ENCODE data around the gene OMP.

GRCh38 chr11:77142091-77142975 lies 39.7 kb downstream of the OMP start:
- TF ChIP-seq MXD1 (CRISPR knock-in tag; IDR thresholded peaks at IDR 0.05): no peak
- TF ChIP-seq DNMT1 (CRISPR knock-in tag; IDR thresholded peaks at IDR 0.05): no peak
- TF ChIP-seq, protein P1, sequence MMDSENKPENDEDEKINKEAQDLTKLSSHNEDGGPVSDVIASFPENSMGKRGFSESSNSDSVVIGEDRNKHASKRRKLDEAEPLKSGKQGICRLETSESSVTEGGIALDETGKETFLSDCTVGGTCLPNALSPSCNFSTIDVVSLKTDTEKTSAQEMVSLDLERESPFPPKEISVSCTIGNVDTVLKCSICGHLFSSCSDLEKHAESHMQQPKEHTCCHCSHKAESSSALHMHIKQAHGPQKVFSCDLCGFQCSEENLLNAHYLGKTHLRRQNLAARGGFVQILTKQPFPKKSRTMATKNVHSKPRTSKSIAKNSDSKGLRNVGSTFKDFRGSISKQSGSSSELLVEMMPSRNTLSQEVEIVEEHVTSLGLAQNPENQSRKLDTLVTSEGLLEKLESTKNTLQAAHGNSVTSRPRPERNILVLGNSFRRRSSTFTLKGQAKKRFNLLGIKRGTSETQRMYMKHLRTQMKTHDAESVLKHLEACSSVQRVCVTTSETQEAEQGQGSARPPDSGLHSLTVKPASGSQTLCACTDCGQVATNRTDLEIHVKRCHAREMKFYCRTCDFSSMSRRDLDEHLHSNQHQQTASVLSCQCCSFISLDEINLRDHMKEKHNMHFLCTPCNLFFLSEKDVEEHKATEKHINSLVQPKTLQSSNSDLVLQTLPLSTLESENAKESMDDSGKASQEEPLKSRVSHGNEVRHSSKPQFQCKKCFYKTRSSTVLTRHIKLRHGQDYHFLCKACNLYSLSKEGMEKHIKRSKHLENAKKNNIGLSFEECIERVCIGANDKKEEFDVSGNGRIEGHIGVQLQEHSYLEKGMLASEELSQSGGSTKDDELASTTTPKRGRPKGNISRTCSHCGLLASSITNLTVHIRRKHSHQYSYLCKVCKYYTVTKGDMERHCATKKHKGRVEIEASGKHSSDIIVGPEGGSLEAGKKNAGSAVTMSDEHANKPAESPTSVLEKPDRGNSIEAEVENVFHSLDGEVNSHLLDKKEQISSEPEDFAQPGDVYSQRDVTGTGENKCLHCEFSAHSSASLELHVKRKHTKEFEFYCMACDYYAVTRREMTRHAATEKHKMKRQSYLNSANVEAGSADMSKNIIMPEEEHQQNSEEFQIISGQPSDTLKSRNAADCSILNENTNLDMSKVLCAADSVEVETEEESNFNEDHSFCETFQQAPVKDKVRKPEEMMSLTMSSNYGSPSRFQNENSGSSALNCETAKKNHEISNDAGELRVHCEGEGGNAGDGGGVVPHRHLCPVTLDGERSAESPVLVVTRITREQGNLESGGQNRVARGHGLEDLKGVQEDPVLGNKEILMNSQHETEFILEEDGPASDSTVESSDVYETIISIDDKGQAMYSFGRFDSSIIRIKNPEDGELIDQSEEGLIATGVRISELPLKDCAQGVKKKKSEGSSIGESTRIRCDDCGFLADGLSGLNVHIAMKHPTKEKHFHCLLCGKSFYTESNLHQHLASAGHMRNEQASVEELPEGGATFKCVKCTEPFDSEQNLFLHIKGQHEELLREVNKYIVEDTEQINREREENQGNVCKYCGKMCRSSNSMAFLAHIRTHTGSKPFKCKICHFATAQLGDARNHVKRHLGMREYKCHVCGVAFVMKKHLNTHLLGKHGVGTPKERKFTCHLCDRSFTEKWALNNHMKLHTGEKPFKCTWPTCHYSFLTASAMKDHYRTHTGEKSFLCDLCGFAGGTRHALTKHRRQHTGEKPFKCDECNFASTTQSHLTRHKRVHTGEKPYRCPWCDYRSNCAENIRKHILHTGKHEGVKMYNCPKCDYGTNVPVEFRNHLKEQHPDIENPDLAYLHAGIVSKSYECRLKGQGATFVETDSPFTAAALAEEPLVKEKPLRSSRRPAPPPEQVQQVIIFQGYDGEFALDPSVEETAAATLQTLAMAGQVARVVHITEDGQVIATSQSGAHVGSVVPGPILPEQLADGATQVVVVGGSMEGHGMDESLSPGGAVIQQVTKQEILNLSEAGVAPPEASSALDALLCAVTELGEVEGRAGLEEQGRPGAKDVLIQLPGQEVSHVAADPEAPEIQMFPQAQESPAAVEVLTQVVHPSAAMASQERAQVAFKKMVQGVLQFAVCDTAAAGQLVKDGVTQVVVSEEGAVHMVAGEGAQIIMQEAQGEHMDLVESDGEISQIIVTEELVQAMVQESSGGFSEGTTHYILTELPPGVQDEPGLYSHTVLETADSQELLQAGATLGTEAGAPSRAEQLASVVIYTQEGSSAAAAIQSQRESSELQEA (CRISPR knock-in tag; IDR thresholded peaks at IDR 0.05; ENCODE audit: not compliant biosample characterization): no peak
- no peak for TF ChIP-seq POLR2A (IDR thresholded peaks at IDR 0.05; ENCODE audit: insufficient read depth in 1 of 2, low read depth in 2 of 2, low read length in 2 of 2)
- no peak for TF ChIP-seq U2AF2 (IDR thresholded peaks at IDR 0.05; ENCODE audit: low read depth, low read length)
- no peak for TF ChIP-seq PREB (CRISPR knock-in tag; IDR thresholded peaks at IDR 0.05)
- no peak for TF ChIP-seq ZBTB10 (CRISPR knock-in tag; IDR thresholded peaks at IDR 0.05; ENCODE audit: borderline replicate concordance)
- no peak for TF ChIP-seq RFX5 (IDR thresholded peaks at IDR 0.05; ENCODE audit: low read depth, low read length)

All from HepG2 (cell line).